B cell (primary cell): ENCODE data around the gene B4GALT5. TPM values are rescaled to one million over a fixed set of nuclear protein-coding genes. Genes with fewer than 3 reads are reported as not detected.

Experiments used
- ATAC-seq: fragments of 200-7000 bp; cut with Tn5 transposase; one replicate; pipeline ENCODE4 v1.10.0; 2021; ENCODE audit warnings: low read depth, mild to moderate bottlenecking, moderate number of reproducible peaks, moderate library complexity
- CTCF ChIA-PET: fragments of 350-600 bp; sonication (Branson Sonifier 250); formaldehyde crosslinking; loops from one replicate; lab custom pipeline; 2021; ENCODE audit warnings: antibody characterized with exemption, inconsistent platforms; lab: Charles Lee
- POLR2A ChIA-PET: fragments of 350-600 bp; sonication (Branson Sonifier 250); formaldehyde crosslinking; loops from one replicate; lab custom pipeline; 2021; ENCODE audit warnings: antibody characterized with exemption; lab: Charles Lee
- DNase-seq: peaks from one replicate; pipeline ENCODE4 v3.0.0; 2013
- H2AFZ ChIP-seq: 2 replicates; pipeline ENCODE4 v1.6.1; 2012; ENCODE audit warnings: mild to moderate bottlenecking, low read depth, low read length; ENCODE audit not compliant: insufficient read depth, poor library complexity, severe bottlenecking
- H3K27ac ChIP-seq, 2 donors: 1 replicate in 1 of 2; 2 replicates in 1 of 2; pipeline ENCODE4 v1.5.1; 2012 to 2013; ENCODE audit warnings: low read length in 2 of 2, mild to moderate bottlenecking in 2 of 2, moderate library complexity in 1 of 2
- H3K27me3 ChIP-seq, 4 experiments: fragments of 200-600 bp in 1 of 4; sonication (generic) in 1 of 4; replicated peaks in 1 of 4; 1 replicate in 2 of 4; 2 replicates in 2 of 4; pipeline versions ENCODE4 v1.6.1 to v1.7.0; 2013 to 2016; ENCODE audit warnings: low read length in 3 of 4, mild to moderate bottlenecking in 2 of 4, mixed read lengths in 1 of 4, moderate library complexity in 1 of 4; ENCODE audit not compliant: insufficient read depth in 4 of 4, control insufficient read depth in 3 of 4; ENCODE audit errors: control extremely low read depth in 1 of 4
- H3K36me3 ChIP-seq, 2 experiments: replicated peaks in 1 of 2; 1 replicate in 1 of 2; 2 replicates in 1 of 2; pipeline versions ENCODE4 v1.6.1 to v1.7.1; 2013; ENCODE audit warnings: low read length in 1 of 2; ENCODE audit not compliant: insufficient read depth in 2 of 2, control insufficient read depth in 1 of 2; ENCODE audit errors: control extremely low read depth in 1 of 2, extremely low read depth in 1 of 2
- H3K4me1 ChIP-seq, 2 donors: fragments of 200-600 bp in 1 of 2; sonication (generic) in 1 of 2; 1 replicate in 1 of 2; 2 replicates in 1 of 2; pipeline versions ENCODE4 v1.5.1 to v1.6.1; 2013 to 2017; ENCODE audit warnings: low read length in 2 of 2; ENCODE audit not compliant: control insufficient read depth in 2 of 2, insufficient read depth in 2 of 2
- H3K4me2 ChIP-seq: replicated peaks from 2 replicates; pipeline ENCODE3; 2012; ENCODE audit warnings: mild to moderate bottlenecking, low read depth, low read length; ENCODE audit not compliant: poor library complexity, severe bottlenecking
- H3K4me3 ChIP-seq, 5 experiments: fragments of 200-600 bp in 1 of 5; sonication (generic) in 1 of 5; 1 replicate in 3 of 5; 2 replicates in 2 of 5; pipeline versions ENCODE4 v1.5.1 to v1.7.0; 2011 to 2016; ENCODE audit warnings: low read length in 4 of 5, mild to moderate bottlenecking in 4 of 5, low read depth in 2 of 5, control low read depth in 1 of 5, moderate library complexity in 1 of 5; ENCODE audit not compliant: insufficient read depth in 1 of 5; ENCODE audit errors: control extremely low read depth in 1 of 5, extremely low read depth in 1 of 5
- H3K79me2 ChIP-seq: fragments of 200-600 bp; sonication (generic); one replicate; pipeline ENCODE4 v1.6.0; 2016; ENCODE audit warnings: low read length; ENCODE audit not compliant: control insufficient read depth, insufficient read depth
- H3K9ac ChIP-seq: fragments of 200-600 bp; sonication (generic); 2 replicates; pipeline ENCODE4 v1.6.1; 2017; ENCODE audit warnings: mild to moderate bottlenecking, low read length, moderate library complexity
- H3K9me3 ChIP-seq, 3 donors: one replicate each; pipeline versions ENCODE4 v1.6.1 to v1.7.1; 2013; ENCODE audit warnings: low read length in 2 of 3; ENCODE audit not compliant: control insufficient read depth in 2 of 3, insufficient read depth in 1 of 3; ENCODE audit errors: control extremely low read depth in 1 of 3
- H4K20me1 ChIP-seq: 2 replicates; pipeline ENCODE4 v1.6.0; 2012; ENCODE audit warnings: mild to moderate bottlenecking, low read length; ENCODE audit not compliant: insufficient read depth, control insufficient read depth, poor library complexity, severe bottlenecking
- H3K27ac Mint-ChIP-seq: one replicate; pipeline ENCODE4 v1.8.0; 2021; ENCODE audit warnings: mixed read lengths
- H3K27me3 Mint-ChIP-seq: one replicate; pipeline ENCODE4 v1.8.0; 2021; ENCODE audit warnings: mixed read lengths
- H3K4me1 Mint-ChIP-seq: one replicate; pipeline ENCODE4 v1.8.0; 2021; ENCODE audit warnings: mixed read lengths
- H3K4me3 Mint-ChIP-seq: one replicate; pipeline ENCODE4 v1.8.0; 2021; ENCODE audit warnings: mixed read lengths
- H3K9me3 Mint-ChIP-seq: one replicate; pipeline ENCODE4 v1.8.0; 2022; ENCODE audit warnings: mixed read lengths; ENCODE audit not compliant: insufficient read depth
- CTCF ChIP-seq: fragments of 200-600 bp; IDR thresholded peaks from one replicate; pipeline ENCODE4 v1.8.0; 2022; ENCODE audit warnings: antibody characterized with exemption, mild to moderate bottlenecking
- EZH2 ChIP-seq: IDR thresholded peaks from 2 replicates; pipeline ENCODE4 v1.6.1; 2012; ENCODE audit warnings: borderline replicate concordance, low read depth, mild to moderate bottlenecking, moderate library complexity, low read length; ENCODE audit not compliant: insufficient read depth, poor library complexity, severe bottlenecking
- WGBS: methylation state at CpG from one replicate; pipeline ENCODE4 v1.1.5; 2013; ENCODE audit warnings: missing lambda C conversion rate; ENCODE audit not compliant: insufficient coverage; 5-methylcytosine and 5-hydroxymethylcytosine counted together
- intact Hi-C: fragments of 100-400 bp; cut with micrococcal nuclease; formaldehyde crosslinking; loops from one replicate; pipeline ENCODE4 v1.10.0; 2022
- polyA plus RNA-seq: library from polyadenylated mRNA; depleted of rRNA; stranded (reverse); fragments of >200 nt; gene quantifications from 2 replicates; pipeline ENCODE4 v1.2.3, GENCODE V29; 2012
- total RNA-seq, 2 donors: library from RNA; stranded (reverse); fragments of 120-200 nt in 1 of 2; gene quantifications; 1 replicate in 1 of 2; 2 replicates in 1 of 2; pipeline versions ENCODE4 v1.2.3 to v1.2.4, GENCODE V29; 2013 to 2022

Gene B4GALT5
- total and polyA plus RNA-seq, 2 donors (not counting 1 experiment from before 2014, with no cell fraction given), result 3.4 to 7.3 TPM

- intact Hi-C loops, result no loop called here
- Mint-ChIP-seq H3K9me3 (no peaks in the 10 kb centered on the region), H3K4me1 (peaks cover 12% of the 10 kb centered on the region), H3K27ac (no peak overlapping the region), H3K27me3 (no peaks in the 10 kb centered on the region), H3K4me3 (no peak overlapping the region)
- Histone ChIP-seq H3K9ac (no peak overlapping the region), H3K4me3 (no peak overlapping the region), H3K4me1 (peaks cover 7 to 11% of the 10 kb centered on the region in 2 donors), H3K27ac (no peak overlapping the region), H4K20me1 (no peaks in the 10 kb centered on the region), H3K4me2 (no peak overlapping the region), H3K27me3 (peaks cover 0 to 2% (median 0%) of the 10 kb centered on the region in 4 experiments), H3K79me2 (no peaks in the 10 kb centered on the region), H3K36me3 (no peaks in the 10 kb centered on the region), H3K9me3 (peaks cover 0 to 5% (median 0%) of the 10 kb centered on the region in 3 donors), H2AFZ (no peak overlapping the region)
- TF ChIP-seq EZH2 (no peak), CTCF (no peak)
- ATAC-seq (no peak), DNase-seq (no peak)
- ChIA-PET CTCF (no interaction called here), POLR2A (no interaction called here)
- no CpG with 5 or more reads among the region's 3 CpGs for WGBS
Measured at GRCh38 chr20:49727894-49728885, 14.5 kb upstream of the B4GALT5 start.

DNA sequence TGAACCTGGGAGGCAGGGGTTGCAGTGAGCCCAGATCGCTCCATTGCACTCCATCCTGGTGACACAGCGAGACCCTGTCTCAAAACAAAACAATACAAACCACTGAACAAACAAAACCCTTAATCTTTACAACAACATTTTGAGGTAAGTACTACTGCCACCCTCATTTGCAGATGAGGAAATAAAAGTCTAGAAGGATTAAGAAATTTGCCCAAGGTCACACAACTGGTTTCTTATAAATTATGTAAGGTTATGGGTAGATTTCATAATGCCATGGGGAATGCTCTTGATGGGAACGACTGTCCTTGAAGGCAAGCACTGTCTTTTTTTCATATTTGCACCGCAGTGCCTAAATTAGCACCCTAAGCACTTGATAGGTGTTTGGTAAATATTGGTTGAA is 13.8 kb upstream of the B4GALT5 start:
- no peak overlapping the region for H3K9ac ChIP-seq
- no peak overlapping the region for H2AFZ ChIP-seq
- H3K36me3 ChIP-seq, result no peaks in the 10 kb centered on the region
- H3K9me3 Mint-ChIP-seq, result no peaks in the 10 kb centered on the region
- no peak overlapping the region for H3K27ac ChIP-seq
- intact Hi-C loops, result no loop called here
- H3K27ac Mint-ChIP-seq, result no peak overlapping the region
- POLR2A ChIA-PET, result no interaction called here
- TF ChIP-seq CTCF (no peak), EZH2 (no peak)
- no peak for ATAC-seq
- CTCF ChIA-PET, result no interaction called here
- H4K20me1 ChIP-seq, result no peaks in the 10 kb centered on the region
- no peak for DNase-seq
- no peak overlapping the region for H3K4me2 ChIP-seq
- H3K4me3 Mint-ChIP-seq, result no peak overlapping the region
- H3K9me3 ChIP-seq, result peaks cover 0 to 5% (median 0%) of the 10 kb centered on the region in 3 donors
- no peak overlapping the region for H3K4me3 ChIP-seq
- H3K4me1 ChIP-seq, result peaks cover 7 to 11% of the 10 kb centered on the region in 2 donors
- 86% methylated on average over 1 of the region's 4 CpGs for WGBS
- peaks cover 0 to 2% (median 0%) of the 10 kb centered on the region in 4 experiments for H3K27me3 ChIP-seq
- peaks cover 12% of the 10 kb centered on the region for H3K4me1 Mint-ChIP-seq
- H3K79me2 ChIP-seq, result no peaks in the 10 kb centered on the region
- H3K27me3 Mint-ChIP-seq, result no peaks in the 10 kb centered on the region
